ENCODE measurements around the gene HAPLN1.

DNA sequence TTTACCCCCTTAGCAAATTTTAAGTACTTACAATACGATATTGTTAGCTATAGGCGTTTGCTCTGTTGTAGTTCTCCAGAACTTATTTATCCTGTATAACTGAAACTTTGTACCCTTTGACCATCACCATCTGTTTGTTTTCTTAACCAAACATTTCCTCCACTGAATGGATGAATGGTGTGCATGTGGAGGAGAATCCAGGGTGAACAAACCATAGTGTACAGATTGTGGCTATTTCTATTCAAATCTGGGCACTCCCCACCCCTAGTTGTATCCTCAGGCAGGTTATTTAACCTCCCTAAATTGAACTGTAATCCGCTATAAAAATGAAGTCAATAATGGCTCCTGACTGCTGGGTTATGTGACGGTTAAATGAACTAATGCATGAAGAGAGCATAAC, 21.4 kb upstream of the HAPLN1 start:
- no peak for TF ChIP-seq FOXM1 (IDR thresholded peaks at IDR 0.05; ENCODE audit: borderline replicate concordance)
- no peak for TF ChIP-seq FOXK2 (IDR thresholded peaks at IDR 0.05)
- no peak for TF ChIP-seq ZNF384 (IDR thresholded peaks at IDR 0.05)
- TF ChIP-seq ELF4 (IDR thresholded peaks at IDR 0.05), result no peak
- no peak for TF ChIP-seq SP1 (IDR thresholded peaks at IDR 0.05)
- TF ChIP-seq SUZ12 (IDR thresholded peaks at IDR 0.05), result no peak
- no peak for TF ChIP-seq CTBP1 (IDR thresholded peaks at IDR 0.05; ENCODE audit: borderline replicate concordance)
- no peak for TF ChIP-seq BHLHE40 (IDR thresholded peaks at IDR 0.05; ENCODE audit: borderline replicate concordance)
